Progenitor cell of endocrine pancreas (in vitro differentiated cells): ENCODE measurements around the gene IL26. TPM values are rescaled to one million over a fixed set of nuclear protein-coding genes. Genes with fewer than 3 reads are reported as not detected.
"Not testable (repeated sequence)": the region's sequence is repeated elsewhere in the genome, so short reads cannot be mapped to it uniquely, and the experiment has no call there.

ENCODE experiments used
- DNase-seq: peaks from one replicate; pipeline ENCODE4 v3.0.0; 2021; ENCODE audit warnings: low spot score; ENCODE audit not compliant: unreplicated experiment
- H3K27ac Mint-ChIP-seq: 2 replicates; pipeline ENCODE4 v1.8.0; 2021; ENCODE audit warnings: mild to moderate bottlenecking, moderate library complexity, mixed read lengths
- H3K27me3 Mint-ChIP-seq: 2 replicates; pipeline ENCODE4 v1.8.0; 2021; ENCODE audit warnings: mixed read lengths
- H3K36me3 Mint-ChIP-seq: 2 replicates; pipeline ENCODE4 v1.8.0; 2022; ENCODE audit warnings: mixed read lengths; ENCODE audit not compliant: insufficient read depth
- H3K4me1 Mint-ChIP-seq: 2 replicates; pipeline ENCODE4 v1.8.0; 2021; ENCODE audit warnings: low read depth, mixed read lengths
- H3K4me3 Mint-ChIP-seq: 2 replicates; pipeline ENCODE4 v1.8.0; 2021; ENCODE audit warnings: low read depth, mild to moderate bottlenecking, moderate library complexity, mixed read lengths
- H3K9me3 Mint-ChIP-seq: 2 replicates; pipeline ENCODE4 v1.8.0; 2021; ENCODE audit warnings: low read depth, mixed read lengths
- CTCF ChIP-seq: fragments of 200-600 bp; sonication (generic); IDR thresholded peaks from one replicate; pipeline ENCODE4 v1.5.0; 2021; ENCODE audit warnings: antibody characterized with exemption, mild to moderate bottlenecking; ENCODE audit not compliant: unreplicated experiment
- total RNA-seq: library from RNA; stranded (reverse); gene quantifications from 2 replicates; pipeline ENCODE4 v1.2.1, GENCODE V29; 2021

IL26 gene
- total RNA-seq, 1 donor from 2014 or later: not detected

- Mint-ChIP-seq H3K27me3 (peaks cover 3% of the 10 kb centered on the region), H3K4me1 (peaks cover 3% of the 10 kb centered on the region), H3K36me3 (no peaks in the 10 kb centered on the region), H3K27ac (no peak overlapping the region), H3K4me3 (no peak overlapping the region), H3K9me3 (no peaks in the 10 kb centered on the region)
- DNase-seq: no peak
- no peak for TF ChIP-seq CTCF
These were observed 3.3 kb downstream of the IL26 start for GRCh38 chr12:68222326-68222725.

GRCh38 chr12:68221497-68221896 is 4.1 kb downstream of the IL26 start:
- Mint-ChIP-seq H3K27ac (no peak overlapping the region), H3K4me3 (no peak overlapping the region), H3K4me1 (peaks cover 3% of the 10 kb centered on the region), H3K27me3 (peaks cover 3% of the 10 kb centered on the region), H3K36me3 (no peaks in the 10 kb centered on the region), H3K9me3 (no peaks in the 10 kb centered on the region)
- no peak for TF ChIP-seq CTCF
- DNase-seq: no peak

GRCh38 chr12:68210875-68211274 is 14.7 kb downstream of the IL26 start:
- no peak for TF ChIP-seq CTCF
- H3K4me1 Mint-ChIP-seq: peaks cover 8% of the 10 kb centered on the region
- no peaks in the 10 kb centered on the region for H3K36me3 Mint-ChIP-seq
- H3K9me3 Mint-ChIP-seq: peaks cover 9% of the 10 kb centered on the region
- no peak for DNase-seq
- H3K27ac Mint-ChIP-seq: no peak overlapping the region
- H3K4me3 Mint-ChIP-seq: no peak overlapping the region
- H3K27me3 Mint-ChIP-seq: peaks cover 1% of the 10 kb centered on the region

GRCh38 chr12:68209048-68209728 is 16.4 kb downstream of the IL26 start:
- not testable (repeated sequence) for H3K9me3 Mint-ChIP-seq, H3K36me3 Mint-ChIP-seq, H3K4me1 Mint-ChIP-seq, H3K27me3 Mint-ChIP-seq, DNase-seq, H3K4me3 Mint-ChIP-seq
- H3K27ac Mint-ChIP-seq: peak overlapping the region; percentile 56

- no peak for DNase-seq
- no peaks in the 10 kb centered on the region for H3K36me3 Mint-ChIP-seq
- peaks cover 11% of the 10 kb centered on the region for H3K4me1 Mint-ChIP-seq
- TF ChIP-seq CTCF: no peak
- no peak overlapping the region for H3K4me3 Mint-ChIP-seq
- H3K27me3 Mint-ChIP-seq: peaks cover 8% of the 10 kb centered on the region
- peaks cover 8% of the 10 kb centered on the region for H3K9me3 Mint-ChIP-seq
- H3K27ac Mint-ChIP-seq: no peak overlapping the region
These were observed 18.3 kb downstream of the IL26 start for GRCh38 chr12:68207276-68207675.

- DNase-seq: no peak
- Mint-ChIP-seq H3K36me3 (no peaks in the 10 kb centered on the region), H3K4me1 (peaks cover 11% of the 10 kb centered on the region), H3K9me3 (peaks cover under 1% of the 10 kb centered on the region), H3K27me3 (peaks cover 9% of the 10 kb centered on the region), H3K27ac (no peak overlapping the region), H3K4me3 (no peak overlapping the region)
- no peak for TF ChIP-seq CTCF
These were observed 19.2 kb downstream of the IL26 start for GRCh38 chr12:68206446-68206845.
